ENCODE data around the gene MMP24OS.
"Not testable (repeated sequence)": the region's sequence is repeated elsewhere in the genome, so short reads cannot be mapped to it uniquely, and the experiment has no call there.

MMP24OS gene

DNA sequence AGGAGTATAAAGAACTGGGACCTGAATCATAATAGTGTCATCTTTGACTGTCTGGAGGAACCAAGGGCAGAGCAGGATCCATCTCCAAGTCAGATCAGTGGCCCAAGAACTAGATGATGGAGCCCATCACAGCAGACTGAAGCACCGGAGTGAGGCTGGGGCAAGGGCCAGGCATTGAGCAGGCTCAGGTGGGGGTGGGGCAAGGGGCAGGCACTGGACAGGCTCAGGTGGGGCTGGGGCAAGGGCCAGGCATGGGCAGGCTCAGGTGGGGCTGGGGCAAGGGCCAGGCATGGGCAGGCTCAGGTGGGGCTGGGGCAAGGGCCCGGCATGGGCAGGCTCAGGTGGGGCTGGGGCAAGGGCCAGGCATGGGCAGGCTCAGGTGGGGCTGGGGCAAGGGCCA is 25.3 kb downstream of the MMP24OS start:
- not testable (repeated sequence) for DNase-seq (ENCODE audit: low read depth in 2 of 2, low spot score in 1 of 2)

DNA sequence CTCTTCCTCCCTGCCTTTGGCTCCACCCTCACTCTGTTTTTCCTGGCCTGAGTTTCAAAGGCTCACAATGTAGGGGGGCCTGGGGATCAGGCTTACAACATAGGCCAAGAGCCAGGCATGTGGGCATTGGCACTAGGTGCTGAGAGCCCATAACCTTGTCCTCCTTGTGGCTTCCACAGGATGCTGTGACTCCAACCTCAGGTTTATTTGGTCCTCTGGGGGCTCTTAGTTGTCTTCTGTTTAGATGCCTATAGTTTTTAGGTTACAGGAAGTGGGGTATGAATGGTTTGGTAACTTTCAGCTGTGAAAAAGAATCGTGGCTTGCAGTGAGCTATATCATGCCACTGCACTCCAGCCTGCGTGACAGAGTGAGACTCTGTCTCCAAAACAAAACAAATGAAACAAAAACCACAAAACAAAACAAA is 25.9 kb downstream of the MMP24OS start:
- DNase-seq (ENCODE audit: low read depth in 2 of 2, low spot score in 1 of 2) = no peak

DNA sequence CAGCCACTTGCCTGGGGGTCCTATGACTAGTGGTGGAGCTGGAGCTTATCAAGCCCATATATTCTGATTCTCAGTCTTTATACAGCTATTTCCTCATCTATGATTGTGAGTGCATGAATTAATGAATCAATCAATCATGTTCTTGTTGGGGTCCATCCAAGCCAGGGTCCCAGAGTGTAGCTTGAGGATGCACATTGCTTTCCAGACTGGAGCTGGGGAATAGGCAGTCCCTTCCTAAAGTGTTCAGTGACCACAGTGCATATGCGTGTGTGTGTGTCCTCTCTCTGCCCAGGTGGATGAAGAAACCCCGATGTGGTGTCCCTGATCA is 26.3 kb downstream of the MMP24OS start:
- no peak for DNase-seq (ENCODE audit: low read depth in 2 of 2, low spot score in 1 of 2)

DNA sequence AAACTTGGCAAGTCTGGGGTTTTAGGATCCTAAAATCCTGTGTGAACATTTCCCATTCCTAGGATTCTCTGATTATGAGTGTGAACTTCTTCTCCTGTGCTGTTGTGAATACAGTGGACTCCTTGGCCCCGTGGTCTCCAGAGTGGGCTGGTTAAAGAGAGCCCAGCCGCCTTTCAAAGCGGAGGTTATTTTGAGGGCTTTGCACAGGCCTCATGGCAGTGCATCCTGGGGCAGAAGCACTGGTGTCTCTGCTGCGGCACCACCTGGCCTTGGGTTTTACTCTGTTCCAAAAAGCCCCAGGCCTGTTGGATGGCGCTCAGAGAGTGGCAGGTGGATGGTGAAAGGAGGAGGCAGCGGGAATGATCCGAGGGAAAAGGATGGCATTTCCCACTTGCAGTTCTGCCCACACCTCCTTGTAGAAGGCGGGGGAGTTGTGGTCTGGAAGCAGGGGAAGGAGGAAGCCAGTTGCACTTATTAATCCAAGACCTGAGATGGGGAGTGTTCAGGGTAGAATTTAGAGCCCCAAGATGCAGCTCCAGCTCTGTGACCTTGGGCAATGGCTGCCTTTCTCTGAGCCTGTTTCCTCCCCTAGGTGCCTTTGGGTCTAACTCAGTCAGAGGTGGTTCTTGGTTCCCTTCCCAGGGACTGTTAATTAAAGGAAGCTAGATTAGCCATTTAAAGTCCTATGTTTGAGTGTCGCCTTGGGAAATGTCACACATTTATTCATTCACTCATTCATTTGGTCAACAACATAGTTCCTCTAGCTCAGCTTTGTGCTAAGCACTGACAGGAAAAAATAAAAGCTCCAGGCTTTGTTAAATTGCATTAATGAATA is 29.1 kb downstream of the MMP24OS start:
- no peak for DNase-seq (ENCODE audit: low read depth in 2 of 2, low spot score in 1 of 2)

DNA sequence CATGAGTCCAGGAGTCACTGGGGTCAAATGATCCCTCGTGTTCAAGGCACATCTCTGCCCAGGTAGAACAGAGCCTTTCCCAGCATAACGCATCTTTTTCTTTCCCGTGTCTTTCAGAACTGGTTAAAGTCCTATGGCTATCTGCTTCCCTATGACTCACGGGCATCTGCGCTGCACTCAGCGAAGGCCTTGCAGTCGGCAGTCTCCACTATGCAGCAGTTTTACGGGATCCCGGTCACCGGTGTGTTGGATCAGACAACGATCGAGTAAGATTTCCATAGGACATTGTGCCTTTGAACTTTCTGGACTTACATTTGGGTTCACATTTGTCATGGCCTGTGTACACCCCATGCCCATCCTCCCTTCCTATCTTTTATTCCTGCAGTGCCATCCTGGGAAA is 31.2 kb downstream of the MMP24OS start:
- no peak for DNase-seq (ENCODE audit: low read depth in 2 of 2, low spot score in 1 of 2)

DNA sequence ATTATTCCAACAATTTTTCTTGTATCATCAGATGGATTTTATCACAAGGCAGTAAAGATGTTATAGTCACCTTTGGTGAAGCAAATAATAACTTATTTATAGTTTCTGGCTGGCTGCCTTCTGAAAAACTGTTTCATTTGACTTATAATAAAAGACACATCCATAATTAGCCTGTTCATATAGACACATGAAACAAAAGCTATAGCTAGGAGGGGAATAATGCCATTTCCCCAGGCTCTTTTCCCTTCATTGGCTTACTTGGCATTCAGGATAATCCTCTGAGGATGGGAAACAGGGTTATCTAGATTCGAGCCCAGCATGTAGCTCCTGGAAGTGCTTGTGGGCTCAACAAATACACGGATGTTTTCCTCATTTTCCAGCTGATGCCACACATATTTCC is 33.9 kb downstream of the MMP24OS start:
- DNase-seq (ENCODE audit: low read depth in 2 of 2, low spot score in 1 of 2) = no peak

DNA sequence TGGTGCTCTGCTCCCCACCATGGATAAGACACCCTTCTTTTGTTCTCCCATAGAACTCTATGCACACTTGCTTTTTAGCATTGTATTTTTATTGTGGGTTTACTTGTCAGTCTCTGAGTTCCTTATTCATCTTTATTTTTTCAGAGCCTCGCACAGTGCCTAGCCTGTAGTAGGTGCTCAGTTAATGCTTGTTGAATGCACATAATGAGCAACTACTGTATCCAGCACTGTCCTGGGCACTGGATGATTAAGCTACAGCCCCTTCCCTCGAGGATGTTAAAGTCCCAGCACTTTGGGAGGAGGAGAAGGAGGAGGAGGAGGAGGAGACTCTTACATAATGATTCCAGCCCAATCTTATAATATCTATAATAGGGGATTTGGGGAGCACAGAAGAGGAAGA is 34.6 kb downstream of the MMP24OS start:
- no peak for DNase-seq (ENCODE audit: low read depth in 2 of 2, low spot score in 1 of 2)

DNA sequence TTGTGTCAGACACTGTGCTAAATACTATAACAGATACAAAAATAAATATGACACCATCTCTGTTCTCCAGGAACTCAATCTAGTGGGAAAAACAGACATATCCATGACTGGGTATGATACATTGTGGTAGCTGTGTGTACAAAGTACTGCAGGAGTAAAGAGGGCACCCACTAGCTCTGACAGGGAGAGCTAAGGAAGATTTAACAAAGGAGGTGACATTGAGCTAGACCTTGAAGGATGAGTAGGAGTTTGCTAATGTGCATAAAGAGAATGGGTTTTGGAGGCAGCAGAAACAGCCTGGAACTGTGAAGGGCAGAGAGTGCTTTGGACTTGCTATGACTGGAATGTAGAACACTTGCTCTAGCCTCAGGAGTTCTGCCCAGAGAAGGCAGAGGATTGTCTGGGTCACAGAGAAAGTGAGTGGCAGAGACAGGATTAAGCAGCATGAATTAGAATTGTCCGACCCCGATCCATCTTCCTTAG is 37.1 kb downstream of the MMP24OS start:
- no peak for DNase-seq (ENCODE audit: low read depth in 2 of 2, low spot score in 1 of 2)

DNA sequence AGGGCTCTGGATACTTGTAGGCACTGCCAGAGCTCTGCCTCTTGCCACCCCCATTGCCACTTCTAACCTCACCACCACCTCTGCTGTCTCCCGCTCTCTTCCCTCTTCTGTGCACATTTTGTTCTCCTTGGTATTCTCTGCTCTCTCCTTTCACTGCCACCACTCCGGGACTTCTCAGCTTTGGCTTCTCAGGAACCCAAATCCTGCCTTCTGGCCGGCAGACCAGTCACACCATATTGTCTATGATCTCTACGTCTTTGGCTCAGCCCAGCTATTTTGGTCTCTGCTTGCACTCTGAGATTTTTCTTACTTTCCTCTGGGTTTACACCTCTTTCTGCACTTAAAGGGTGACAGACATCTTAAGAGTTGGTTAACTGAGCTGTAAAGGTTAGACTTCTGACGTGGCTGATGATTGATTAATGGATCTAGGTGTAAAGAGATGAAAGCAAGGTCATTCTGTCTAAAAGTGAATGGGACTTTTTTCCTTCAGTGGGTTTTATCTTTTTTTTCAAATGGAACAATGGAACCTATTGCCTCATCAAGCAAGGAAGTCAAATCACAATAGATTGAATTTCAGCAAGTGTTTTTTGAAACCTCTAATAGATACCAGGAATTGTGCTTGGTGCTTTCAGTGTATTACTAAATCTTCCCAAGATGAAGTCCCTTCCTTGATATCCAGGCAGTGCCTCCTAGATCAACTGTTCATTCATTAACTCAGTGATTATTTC is 37.7 kb downstream of the MMP24OS start:
- DNase-seq (ENCODE audit: low read depth in 2 of 2, low spot score in 1 of 2) = no peak

DNA sequence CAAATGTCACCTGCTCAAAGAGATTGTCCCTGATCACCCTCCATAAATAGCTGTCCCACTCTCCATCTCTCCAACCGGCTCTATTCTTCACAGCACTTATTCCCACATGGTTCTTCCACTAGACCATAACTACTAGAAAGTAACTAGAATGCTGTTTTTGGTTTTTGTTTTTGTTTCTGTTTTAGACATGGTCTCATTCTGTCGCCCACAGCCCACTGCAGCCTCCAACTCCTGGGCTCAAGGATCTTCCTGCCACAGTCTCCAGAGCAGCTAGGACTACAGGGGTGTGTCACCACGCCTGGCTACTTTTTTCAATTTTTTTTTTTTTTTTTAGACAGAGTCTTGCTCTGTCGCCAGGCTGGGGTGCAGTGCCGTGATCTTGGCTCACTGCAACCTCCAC is 39.2 kb downstream of the MMP24OS start:
- DNase-seq (ENCODE audit: low read depth in 2 of 2, low spot score in 1 of 2) = no peak

DNA sequence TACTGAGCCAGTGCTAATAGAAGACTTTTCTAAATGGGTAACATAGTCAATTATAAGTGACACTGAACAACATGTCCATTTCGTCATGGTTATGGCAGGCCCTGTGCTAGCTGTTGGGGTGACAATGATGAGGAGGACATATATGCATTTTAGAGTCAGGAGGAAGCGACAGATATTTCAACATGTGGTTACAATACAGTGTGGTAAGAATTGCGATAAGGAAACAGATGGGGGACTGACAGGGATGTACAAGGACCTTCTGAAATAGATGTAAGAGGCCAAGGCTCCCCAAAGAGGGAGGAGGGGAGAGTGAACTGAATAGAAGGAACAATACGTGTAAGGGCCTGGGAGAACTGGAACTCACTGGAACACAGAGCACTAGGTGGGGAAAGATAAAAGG is 39.8 kb downstream of the MMP24OS start:
- no peak for DNase-seq (ENCODE audit: low read depth in 2 of 2, low spot score in 1 of 2)

DNA sequence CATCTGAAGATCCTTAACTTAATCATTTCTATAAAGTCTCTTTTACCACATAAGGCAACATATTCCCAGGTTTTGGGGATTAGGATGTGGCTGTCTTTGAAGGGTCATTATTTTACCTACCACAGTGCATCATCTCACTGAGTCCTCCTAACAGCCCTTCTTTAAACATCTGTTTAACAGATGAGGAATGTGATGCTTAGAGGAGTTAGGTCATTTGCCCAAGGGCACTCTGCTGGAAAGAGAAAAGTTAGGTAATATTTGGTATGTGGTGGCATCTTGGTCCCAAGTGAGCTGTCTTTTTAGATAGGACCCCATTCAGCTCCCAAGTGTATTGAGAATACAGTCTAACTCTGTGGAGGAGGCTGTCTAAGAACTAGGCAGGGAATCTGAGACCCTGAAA is 40.4 kb downstream of the MMP24OS start:
- no peak for DNase-seq (ENCODE audit: low read depth in 2 of 2, low spot score in 1 of 2)

DNA sequence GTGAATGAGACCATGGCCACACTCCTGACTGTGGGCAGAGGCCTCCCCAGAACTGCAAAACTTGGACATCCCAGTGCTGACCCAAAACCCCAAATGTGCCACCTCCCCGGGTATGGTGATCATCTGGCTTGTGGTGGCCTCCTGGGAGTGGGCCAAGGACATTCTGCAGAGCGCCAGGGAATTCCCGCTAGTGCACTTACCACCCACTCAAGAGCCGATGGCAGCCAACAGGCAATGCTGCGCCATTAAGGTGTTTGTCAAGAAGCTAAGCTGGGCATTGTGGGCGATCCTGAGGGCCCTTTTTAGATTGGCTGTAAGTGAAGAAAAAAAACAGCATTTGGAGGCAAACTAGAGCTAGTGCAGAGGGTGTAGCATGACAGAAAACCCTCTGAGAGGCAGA is 42.0 kb downstream of the MMP24OS start:
- no peak for DNase-seq (ENCODE audit: low read depth in 2 of 2, low spot score in 1 of 2)

DNA sequence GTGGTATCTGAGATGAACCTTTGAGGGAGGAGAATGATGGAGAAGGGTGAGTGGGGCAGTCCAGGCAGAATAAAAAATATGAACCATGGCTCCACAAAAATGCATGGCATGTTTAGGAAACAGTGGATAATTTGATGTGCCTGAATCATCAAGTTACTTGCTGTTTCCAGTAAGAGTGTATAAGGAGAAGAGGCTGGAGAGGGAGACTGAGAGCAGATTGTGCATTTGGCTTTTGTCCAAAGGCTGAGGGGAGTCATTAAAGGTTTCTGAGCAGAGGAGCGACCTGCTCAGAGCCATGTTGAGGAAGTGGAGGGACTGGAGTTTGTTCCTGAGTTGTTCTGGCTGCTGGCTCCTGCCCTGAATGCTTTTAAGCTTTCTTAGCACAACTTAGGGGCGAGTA is 45.3 kb downstream of the MMP24OS start:
- DNase-seq (ENCODE audit: low read depth in 2 of 2, low spot score in 1 of 2) = no peak

DNA sequence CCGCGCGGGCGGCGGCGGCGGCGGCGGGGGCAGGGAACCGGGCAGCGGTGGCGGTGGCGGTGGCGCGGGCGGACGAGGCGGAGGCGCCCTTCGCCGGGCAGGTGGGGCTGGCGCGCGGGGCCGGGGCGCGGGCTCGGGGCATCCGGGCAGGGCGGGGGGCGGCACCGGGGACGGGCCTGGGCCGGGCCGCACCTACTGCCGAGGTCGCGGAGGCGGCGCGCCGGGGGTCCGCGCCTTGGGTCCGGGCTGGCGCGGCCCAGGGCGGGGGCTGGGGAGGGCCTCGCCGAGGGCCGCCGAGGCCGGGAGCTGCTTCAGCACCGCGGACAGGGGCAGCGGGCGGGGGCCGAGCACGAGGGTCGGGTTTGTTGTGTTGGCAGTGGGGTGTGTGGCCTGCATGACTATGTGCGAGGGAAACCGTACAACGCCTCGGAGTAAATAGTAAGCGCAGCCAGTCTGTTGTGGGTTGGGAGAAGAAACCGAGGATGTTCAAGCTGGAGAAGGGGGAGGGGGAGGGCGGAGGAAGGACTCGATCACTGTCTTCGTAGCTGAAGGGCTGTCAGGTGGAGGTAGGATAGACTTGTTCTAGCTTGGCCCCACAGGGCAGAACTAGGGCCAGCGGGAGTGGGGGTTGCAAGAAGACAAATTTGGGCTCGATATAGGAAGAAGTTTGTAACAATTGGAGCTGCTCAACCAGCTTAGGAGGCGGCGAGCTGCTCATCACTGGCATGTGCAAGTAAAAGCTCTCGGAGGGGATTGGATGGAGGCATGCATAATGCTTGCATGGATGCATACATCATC is 50.8 kb downstream of the MMP24OS start:
- peak in 1 of 2 donors; percentile 8 for DNase-seq (ENCODE audit: low read depth in 2 of 2, low spot score in 1 of 2)

Data from stimulated activated CD8-positive, alpha-beta memory T cell treated with anti-CD3 and anti-CD28 coated beads, Interleukin-4, amount 100 ng/mL, for 1 hour (primary cell).